ENCODE measurements around the gene CCDC85B.
A peak's percentile ranks its signal among the peaks of the same experiment; 100 is the strongest.

- TF ChIP-seq CTCF (IDR thresholded peaks at IDR 0.05) (peak; percentile 75 to 97 (median 96)), POLR2A (IDR thresholded peaks at IDR 0.05) (peak; percentile 38 to 80 (median 69))
Observed at GRCh38 chr11:65860278-65861164, 30.0 kb upstream of the CCDC85B start, which contains the start of gene MUS81.

Data from body of pancreas (tissue), 4 donors.